ENCODE results near the gene YBX1.

Gene YBX1

GRCh38 chr1:42681741-42682483 is at the start of gene YBX1:
TSS of gene YBX1 (plus strand) at chr1:42682418. CDS start at chr1:42682566, 148 bp downstream.
- POLR2A ChIA-PET = interaction anchor here (0.6 to 3.2 kb wide), 21 partner anchors 9 to 516 kb away, joined by 3 to 34 read pairs (median 4); partner anchors contain the start of genes C1orf50, CCDC30, CLDN19 and P3H1
- peaks cover 0 to 42% of the 10 kb centered on the region in 2 experiments; a peak in 1 of 3 replicates for H3K36me3 ChIP-seq (ENCODE audit: control insufficient read depth in 2 of 2, insufficient read depth in 1 of 2, low read length in 2 of 2)
- CTCF ChIA-PET = interaction anchor here (0.6 to 1.1 kb wide), 2 partner anchors 24 to 104 kb away, joined by 3 read pairs; no protein-coding TSS in a partner anchor
- no peaks in the 10 kb centered on the region for H3K9me3 ChIP-seq (ENCODE audit: control insufficient read depth, insufficient read depth, low read depth, low read length)
- peaks cover 12% of the 10 kb centered on the region for H3K4me1 ChIP-seq (ENCODE audit: control insufficient read depth, insufficient read depth, low read length)
- H3K27ac ChIP-seq (ENCODE audit: extremely low read depth, low read depth, low read length) = peak within 1 kb of the TSS; percentile 85
- peak within 1 kb of the TSS; percentile 78 for H3K4me3 ChIP-seq (ENCODE audit: low read depth, low read length)
- TF ChIP-seq ELK4 (IDR thresholded peaks at IDR 0.05; ENCODE audit: borderline replicate concordance, low read depth, low read length) (no peak), ZNF280D (tag by site-specific recombination; IDR thresholded peaks at IDR 0.05) (no peak), ZNF501 (tag by site-specific recombination; IDR thresholded peaks at IDR 0.05) (peak; percentile 84; the same call in 1 of the 2 replicates), FEZF1 (tag by site-specific recombination; IDR thresholded peaks at IDR 0.05) (no peak), ZNF133 (tag by site-specific recombination; IDR thresholded peaks at IDR 0.05) (no peak), ZNF362 (tag by site-specific recombination; IDR thresholded peaks at IDR 0.05) (peak; percentile 79; the same call in 1 of the 2 replicates), ZNF223 (tag by site-specific recombination; IDR thresholded peaks at IDR 0.05) (no peak), ZNF558 (tag by site-specific recombination; IDR thresholded peaks at IDR 0.05) (no peak), SETDB1 (IDR thresholded peaks at IDR 0.05; ENCODE audit: insufficient read length, low read length) (no peak), ZSCAN18 (tag by site-specific recombination; IDR thresholded peaks at IDR 0.05) (no peak), ZNF560 (tag by site-specific recombination; IDR thresholded peaks at IDR 0.05; ENCODE audit: borderline replicate concordance) (no peak), ZNF366 (tag by site-specific recombination; conservative IDR thresholded peaks at IDR 0.05) (no peak), REST (tag by site-specific recombination; IDR thresholded peaks at IDR 0.05) (0 out of 2 replicates have a peak, but pooled peaks have one; percentile 23), SP3 (tag by site-specific recombination; IDR thresholded peaks at IDR 0.05) (peak; percentile 68), ZNF274 (IDR thresholded peaks at IDR 0.05; ENCODE audit: low read length) (no peak), ZNF274 (tag by site-specific recombination; IDR thresholded peaks at IDR 0.05; ENCODE audit: borderline replicate concordance) (no peak), BCL11A (tag by site-specific recombination; IDR thresholded peaks at IDR 0.05; ENCODE audit: low read depth) (no peak), ZFP69B (tag by site-specific recombination; IDR thresholded peaks at IDR 0.05) (peak; percentile 97), PRDM10 (tag by site-specific recombination; IDR thresholded peaks at IDR 0.05) (no peak), ZFHX2 (tag by site-specific recombination; conservative IDR thresholded peaks at IDR 0.05) (no peak), ZNF704 (tag by site-specific recombination; IDR thresholded peaks at IDR 0.05) (0 out of 2 replicates have a peak, but pooled peaks have one; percentile 36)

Measured in HEK293 (cell line).